ENCODE measurements around the gene AIFM2. TPM values are rescaled to one million over a fixed set of nuclear protein-coding genes. Genes with fewer than 3 reads are reported as not detected.

Gene AIFM2
- total and polyA plus RNA-seq, 2 of the 13 experiments (the other 11 are each of a cell fraction or from before 2014, with no cell fraction given): 20.3 to 29.5 TPM

DNA sequence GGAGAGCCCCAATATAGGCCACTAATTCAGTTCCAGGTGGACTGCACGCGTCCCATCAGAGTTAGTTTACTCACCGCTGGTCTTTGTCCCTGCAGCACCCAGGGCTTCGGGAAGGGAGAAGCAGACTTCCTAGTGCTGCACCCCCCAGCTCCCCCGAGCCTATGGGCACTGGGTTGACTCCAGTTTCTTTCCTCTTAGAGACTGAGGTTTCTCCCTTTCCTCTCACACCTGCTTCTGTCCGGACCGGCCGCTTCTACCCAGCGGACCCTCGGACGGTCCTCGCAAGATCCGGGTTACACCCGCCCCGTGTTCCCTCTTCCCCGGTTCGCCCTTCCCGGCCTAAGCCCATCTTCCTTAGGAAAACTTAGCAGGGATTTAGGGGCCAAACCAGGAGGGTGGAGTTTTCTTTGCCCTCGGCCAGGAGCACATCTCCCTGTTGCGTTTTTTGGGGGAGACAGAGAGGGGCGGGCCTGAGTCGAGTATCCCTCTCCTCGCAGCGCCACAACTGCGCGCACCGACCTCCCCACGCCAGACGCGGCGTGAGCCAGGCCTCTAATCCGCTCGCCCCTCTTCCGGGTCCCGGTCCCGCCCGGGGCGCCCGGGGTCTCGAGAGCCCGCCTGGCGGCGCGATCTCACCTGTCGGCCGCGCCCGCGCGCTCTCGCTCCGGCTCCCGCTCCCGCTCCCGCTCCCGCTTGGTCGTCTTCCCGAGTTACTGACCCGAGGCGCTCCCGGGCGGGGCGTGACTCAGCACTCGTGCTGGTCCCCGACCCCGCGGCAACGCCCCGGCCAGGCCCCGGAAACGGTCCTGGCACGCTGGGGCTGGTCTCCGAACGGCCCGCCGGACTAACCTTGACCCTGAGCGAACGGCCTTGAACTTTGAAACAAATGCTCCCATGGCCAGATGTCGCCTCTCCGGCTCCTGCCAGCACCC, at the start of gene AIFM2 (continued):
- TF ChIP-seq, protein P1, sequence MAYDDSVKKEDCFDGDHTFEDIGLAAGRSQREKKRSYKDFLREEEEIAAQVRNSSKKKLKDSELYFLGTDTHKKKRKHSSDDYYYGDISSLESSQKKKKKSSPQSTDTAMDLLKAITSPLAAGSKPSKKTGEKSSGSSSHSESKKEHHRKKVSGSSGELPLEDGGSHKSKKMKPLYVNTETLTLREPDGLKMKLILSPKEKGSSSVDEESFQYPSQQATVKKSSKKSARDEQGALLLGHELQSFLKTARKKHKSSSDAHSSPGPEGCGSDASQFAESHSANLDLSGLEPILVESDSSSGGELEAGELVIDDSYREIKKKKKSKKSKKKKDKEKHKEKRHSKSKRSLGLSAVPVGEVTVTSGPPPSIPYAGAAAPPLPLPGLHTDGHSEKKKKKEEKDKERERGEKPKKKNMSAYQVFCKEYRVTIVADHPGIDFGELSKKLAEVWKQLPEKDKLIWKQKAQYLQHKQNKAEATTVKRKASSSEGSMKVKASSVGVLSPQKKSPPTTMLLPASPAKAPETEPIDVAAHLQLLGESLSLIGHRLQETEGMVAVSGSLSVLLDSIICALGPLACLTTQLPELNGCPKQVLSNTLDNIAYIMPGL (CRISPR knock-in tag; IDR thresholded peaks at IDR 0.05; ENCODE audit: borderline replicate concordance in 1 of 2, low read depth in 1 of 2): peak; percentile 57 to 92; a peak in 3 of 4 replicates
- TF ChIP-seq, protein P2, sequence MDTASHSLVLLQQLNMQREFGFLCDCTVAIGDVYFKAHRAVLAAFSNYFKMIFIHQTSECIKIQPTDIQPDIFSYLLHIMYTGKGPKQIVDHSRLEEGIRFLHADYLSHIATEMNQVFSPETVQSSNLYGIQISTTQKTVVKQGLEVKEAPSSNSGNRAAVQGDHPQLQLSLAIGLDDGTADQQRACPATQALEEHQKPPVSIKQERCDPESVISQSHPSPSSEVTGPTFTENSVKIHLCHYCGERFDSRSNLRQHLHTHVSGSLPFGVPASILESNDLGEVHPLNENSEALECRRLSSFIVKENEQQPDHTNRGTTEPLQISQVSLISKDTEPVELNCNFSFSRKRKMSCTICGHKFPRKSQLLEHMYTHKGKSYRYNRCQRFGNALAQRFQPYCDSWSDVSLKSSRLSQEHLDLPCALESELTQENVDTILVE (CRISPR knock-in tag; IDR thresholded peaks at IDR 0.05): peak; percentile 98
- TF ChIP-seq MATR3 (CRISPR knock-in tag; IDR thresholded peaks at IDR 0.05): no peak
- TF ChIP-seq ZNF496 (CRISPR knock-in tag; IDR thresholded peaks at IDR 0.05; ENCODE audit: insufficient replicate concordance): no peak
- peak; percentile 92 for TF ChIP-seq NR1H2 (CRISPR knock-in tag; IDR thresholded peaks at IDR 0.05; ENCODE audit: borderline replicate concordance, low read depth)
- TF ChIP-seq KMT2B (CRISPR knock-in tag; IDR thresholded peaks at IDR 0.05): no peak; the same call in 1 of the 2 replicates
- TF ChIP-seq, protein P3, sequence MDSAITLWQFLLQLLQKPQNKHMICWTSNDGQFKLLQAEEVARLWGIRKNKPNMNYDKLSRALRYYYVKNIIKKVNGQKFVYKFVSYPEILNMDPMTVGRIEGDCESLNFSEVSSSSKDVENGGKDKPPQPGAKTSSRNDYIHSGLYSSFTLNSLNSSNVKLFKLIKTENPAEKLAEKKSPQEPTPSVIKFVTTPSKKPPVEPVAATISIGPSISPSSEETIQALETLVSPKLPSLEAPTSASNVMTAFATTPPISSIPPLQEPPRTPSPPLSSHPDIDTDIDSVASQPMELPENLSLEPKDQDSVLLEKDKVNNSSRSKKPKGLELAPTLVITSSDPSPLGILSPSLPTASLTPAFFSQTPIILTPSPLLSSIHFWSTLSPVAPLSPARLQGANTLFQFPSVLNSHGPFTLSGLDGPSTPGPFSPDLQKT (CRISPR knock-in tag; IDR thresholded peaks at IDR 0.05; ENCODE audit: borderline replicate concordance): peak; percentile 60; the same call in 1 of the 2 replicates
- TF ChIP-seq ZFP36L1 (CRISPR knock-in tag; IDR thresholded peaks at IDR 0.05): peak; percentile 69; the same call in 1 of the 2 replicates
- peak; percentile 87; the same call in 1 of the 2 replicates for TF ChIP-seq SOX5 (CRISPR knock-in tag; IDR thresholded peaks at IDR 0.05; ENCODE audit: borderline replicate concordance)
- TF ChIP-seq ARID2 (CRISPR knock-in tag; IDR thresholded peaks at IDR 0.05; ENCODE audit: borderline replicate concordance): 0 out of 2 replicates have a peak, but pooled peaks have one; percentile 44
- TF ChIP-seq SP4 (CRISPR knock-in tag; IDR thresholded peaks at IDR 0.05): peak; percentile 34; the same call in 1 of the 2 replicates
- TF ChIP-seq DR1 (CRISPR knock-in tag; IDR thresholded peaks at IDR 0.05): no peak
- TF ChIP-seq, protein P4, sequence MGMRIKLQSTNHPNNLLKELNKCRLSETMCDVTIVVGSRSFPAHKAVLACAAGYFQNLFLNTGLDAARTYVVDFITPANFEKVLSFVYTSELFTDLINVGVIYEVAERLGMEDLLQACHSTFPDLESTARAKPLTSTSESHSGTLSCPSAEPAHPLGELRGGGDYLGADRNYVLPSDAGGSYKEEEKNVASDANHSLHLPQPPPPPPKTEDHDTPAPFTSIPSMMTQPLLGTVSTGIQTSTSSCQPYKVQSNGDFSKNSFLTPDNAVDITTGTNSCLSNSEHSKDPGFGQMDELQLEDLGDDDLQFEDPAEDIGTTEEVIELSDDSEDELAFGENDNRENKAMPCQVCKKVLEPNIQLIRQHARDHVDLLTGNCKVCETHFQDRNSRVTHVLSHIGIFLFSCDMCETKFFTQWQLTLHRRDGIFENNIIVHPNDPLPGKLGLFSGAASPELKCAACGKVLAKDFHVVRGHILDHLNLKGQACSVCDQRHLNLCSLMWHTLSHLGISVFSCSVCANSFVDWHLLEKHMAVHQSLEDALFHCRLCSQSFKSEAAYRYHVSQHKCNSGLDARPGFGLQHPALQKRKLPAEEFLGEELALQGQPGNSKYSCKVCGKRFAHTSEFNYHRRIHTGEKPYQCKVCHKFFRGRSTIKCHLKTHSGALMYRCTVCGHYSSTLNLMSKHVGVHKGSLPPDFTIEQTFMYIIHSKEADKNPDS (CRISPR knock-in tag; IDR thresholded peaks at IDR 0.05): peak; percentile 83
- 0 out of 2 replicates have a peak, but pooled peaks have one; percentile 55 for TF ChIP-seq PAX8 (CRISPR knock-in tag; IDR thresholded peaks at IDR 0.05; ENCODE audit: borderline replicate concordance)
- TF ChIP-seq HNRNPL (IDR thresholded peaks at IDR 0.05; ENCODE audit: low read depth, low read length): no peak
- TF ChIP-seq FOXA3 (CRISPR knock-in tag; IDR thresholded peaks at IDR 0.05): peak; percentile 76
- TF ChIP-seq CHD2 (IDR thresholded peaks at IDR 0.05; ENCODE audit: low read depth, low read length): peak; percentile 63; the same call in 1 of the 2 replicates
- TF ChIP-seq KDM2A (CRISPR knock-in tag; IDR thresholded peaks at IDR 0.05; ENCODE audit: borderline replicate concordance, low read depth): peak; percentile 92
- no peak; the same call in 1 of the 2 replicates for TF ChIP-seq DPF2 (CRISPR knock-in tag; IDR thresholded peaks at IDR 0.05; ENCODE audit: borderline replicate concordance, low read depth)
- TF ChIP-seq ATAD3A (CRISPR knock-in tag; IDR thresholded peaks at IDR 0.05): no peak
- 0 out of 2 replicates have a peak, but pooled peaks have one; percentile 57 for TF ChIP-seq ZSCAN29 (CRISPR knock-in tag; conservative IDR thresholded peaks at IDR 0.05)
- TF ChIP-seq GATAD2A (CRISPR knock-in tag; IDR thresholded peaks at IDR 0.05): peak; percentile 82
- TF ChIP-seq ZNF30 (CRISPR knock-in tag; IDR thresholded peaks at IDR 0.05): peak; percentile 48; the same call in 1 of the 2 replicates

Measured in HepG2 (cell line).